ENCODE measurements around the gene ABLIM2.

ABLIM2 gene

DNA sequence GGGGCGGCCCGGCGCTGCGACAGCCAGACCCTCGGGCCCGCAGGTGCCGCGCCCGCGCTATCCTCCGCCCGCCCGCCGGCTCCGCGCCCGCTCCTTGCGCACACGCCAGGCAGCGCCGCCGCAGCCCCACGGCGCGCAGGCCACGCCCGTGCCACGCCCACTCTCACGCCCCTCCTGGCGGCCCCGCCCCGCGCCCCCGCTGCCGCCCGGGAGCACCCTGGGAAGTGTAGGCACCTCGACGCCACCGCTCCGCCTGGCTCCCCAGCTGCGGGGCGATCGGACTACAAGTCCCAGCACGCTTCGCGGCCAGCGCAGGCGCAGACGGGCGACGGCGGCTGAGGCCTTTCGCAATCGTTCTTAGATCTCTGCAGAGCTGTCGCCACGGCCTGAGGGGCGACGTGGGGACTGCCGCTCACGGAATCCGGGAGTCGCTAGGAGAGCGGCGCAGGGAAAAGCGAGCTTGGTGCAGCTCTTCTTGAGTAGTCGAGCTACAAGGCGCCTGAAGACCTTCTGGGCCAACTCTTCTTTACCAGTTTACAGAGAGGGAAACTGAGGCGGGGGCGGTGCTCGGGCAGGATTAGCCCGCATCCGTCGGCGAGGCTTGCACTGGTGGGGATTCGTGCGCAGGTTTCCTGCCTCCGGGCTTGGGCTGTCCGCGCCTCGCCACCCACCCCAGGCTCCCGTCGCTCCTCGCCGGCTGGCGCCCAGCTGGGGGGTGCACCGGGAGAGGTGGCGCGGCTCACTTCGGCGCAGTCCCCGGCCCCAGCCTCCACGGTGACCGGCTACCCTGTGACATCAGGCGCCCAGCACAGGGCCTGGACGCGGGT is at the start of gene ABLIM2:
Gene ABLIM2 (minus strand): TSS at position 104 of the 827 bp plus-strand sequence. CDS start 124 bp downstream, outside the sequence.
- in situ Hi-C loops (cut with MboI; ENCODE audit: low sequenced_read_pairs) = no loop called here

DNA sequence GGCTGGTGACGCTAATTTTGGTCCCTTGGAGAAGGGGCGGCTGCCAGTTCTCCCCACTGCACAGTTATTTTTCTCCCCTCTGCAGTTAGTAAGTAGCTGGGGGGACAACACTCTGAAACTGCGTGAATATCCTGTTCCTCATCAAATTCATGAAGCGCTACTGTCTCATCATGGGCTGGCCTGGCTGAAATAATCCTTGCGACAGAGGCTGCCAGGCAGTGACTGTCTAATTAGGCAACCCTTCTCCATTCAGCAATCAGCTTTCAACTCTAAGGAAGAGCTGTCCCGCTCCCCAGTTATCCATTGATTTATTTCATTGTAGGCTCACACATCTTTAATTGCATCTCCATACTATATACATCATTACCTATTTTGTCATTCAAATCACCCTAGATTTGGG is 48.7 kb upstream of the ABLIM2 start:
- in situ Hi-C loops (cut with MboI; ENCODE audit: low sequenced_read_pairs) = no loop called here

GRCh38 chr4:8205749-8206611 is 47.4 kb upstream of the ABLIM2 start:
- in situ Hi-C loops (cut with MboI; ENCODE audit: low sequenced_read_pairs) = no loop called here

GRCh38 chr4:8205241-8205707 is 46.7 kb upstream of the ABLIM2 start:
- in situ Hi-C loops (cut with MboI; ENCODE audit: low sequenced_read_pairs) = no loop called here

DNA sequence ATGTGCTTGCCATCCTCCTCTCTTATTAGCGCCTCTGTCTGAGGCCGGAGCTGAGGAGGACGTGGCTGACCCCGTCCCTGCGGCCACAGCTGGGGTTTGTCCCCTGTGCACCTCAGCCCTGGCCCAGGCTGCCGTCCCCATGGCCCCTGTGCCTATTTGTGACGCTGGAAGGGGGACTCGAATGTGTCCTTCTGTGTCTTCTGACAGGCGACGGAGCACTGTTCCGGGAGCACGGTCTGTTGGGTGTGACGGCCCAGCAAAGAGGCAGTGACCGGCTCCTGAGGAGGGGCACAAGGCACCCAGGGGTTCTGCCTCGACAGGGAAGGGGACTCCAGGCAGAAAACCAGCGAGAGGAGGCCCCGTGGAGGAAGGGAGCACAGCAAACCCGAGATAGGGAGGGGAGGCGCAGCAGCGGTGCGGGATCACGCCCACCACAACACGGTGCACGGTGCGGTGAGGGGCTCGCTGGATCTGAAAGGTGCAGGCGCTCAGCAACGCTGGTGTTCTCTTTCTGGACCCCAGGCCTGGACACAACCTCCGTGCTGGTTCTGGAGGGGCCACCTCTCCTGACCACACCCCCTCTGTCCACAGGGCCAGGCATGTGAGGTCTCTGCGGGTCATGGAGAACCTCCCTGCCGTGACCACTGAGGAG is 46.1 kb upstream of the ABLIM2 start:
- in situ Hi-C loops (cut with MboI; ENCODE audit: low sequenced_read_pairs) = no loop called here

DNA sequence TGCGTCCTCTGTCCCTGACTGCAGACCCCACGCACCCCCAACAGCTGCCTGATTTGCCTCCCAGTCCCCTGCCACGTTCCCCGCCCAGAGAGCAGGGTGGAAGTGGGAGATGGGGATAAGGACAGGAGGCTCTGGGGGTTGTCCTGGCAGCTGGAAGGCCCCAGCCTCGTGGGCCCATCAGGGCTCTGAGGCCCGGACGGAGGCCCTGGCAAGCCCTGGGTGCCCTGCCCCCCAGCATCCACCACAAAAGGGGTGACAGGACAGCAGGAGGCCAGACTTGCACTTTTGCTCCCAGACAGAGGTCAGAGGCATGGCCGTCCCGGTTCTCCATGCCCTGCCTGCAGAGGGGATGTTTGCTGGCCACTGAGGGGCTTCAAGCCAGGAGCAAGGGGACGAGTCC is 45.2 kb upstream of the ABLIM2 start:
- in situ Hi-C loops (cut with MboI; ENCODE audit: low sequenced_read_pairs) = no loop called here

GRCh38 chr4:8203052-8203401 is 44.4 kb upstream of the ABLIM2 start:
- in situ Hi-C loops (cut with MboI; ENCODE audit: low sequenced_read_pairs) = no loop called here

DNA sequence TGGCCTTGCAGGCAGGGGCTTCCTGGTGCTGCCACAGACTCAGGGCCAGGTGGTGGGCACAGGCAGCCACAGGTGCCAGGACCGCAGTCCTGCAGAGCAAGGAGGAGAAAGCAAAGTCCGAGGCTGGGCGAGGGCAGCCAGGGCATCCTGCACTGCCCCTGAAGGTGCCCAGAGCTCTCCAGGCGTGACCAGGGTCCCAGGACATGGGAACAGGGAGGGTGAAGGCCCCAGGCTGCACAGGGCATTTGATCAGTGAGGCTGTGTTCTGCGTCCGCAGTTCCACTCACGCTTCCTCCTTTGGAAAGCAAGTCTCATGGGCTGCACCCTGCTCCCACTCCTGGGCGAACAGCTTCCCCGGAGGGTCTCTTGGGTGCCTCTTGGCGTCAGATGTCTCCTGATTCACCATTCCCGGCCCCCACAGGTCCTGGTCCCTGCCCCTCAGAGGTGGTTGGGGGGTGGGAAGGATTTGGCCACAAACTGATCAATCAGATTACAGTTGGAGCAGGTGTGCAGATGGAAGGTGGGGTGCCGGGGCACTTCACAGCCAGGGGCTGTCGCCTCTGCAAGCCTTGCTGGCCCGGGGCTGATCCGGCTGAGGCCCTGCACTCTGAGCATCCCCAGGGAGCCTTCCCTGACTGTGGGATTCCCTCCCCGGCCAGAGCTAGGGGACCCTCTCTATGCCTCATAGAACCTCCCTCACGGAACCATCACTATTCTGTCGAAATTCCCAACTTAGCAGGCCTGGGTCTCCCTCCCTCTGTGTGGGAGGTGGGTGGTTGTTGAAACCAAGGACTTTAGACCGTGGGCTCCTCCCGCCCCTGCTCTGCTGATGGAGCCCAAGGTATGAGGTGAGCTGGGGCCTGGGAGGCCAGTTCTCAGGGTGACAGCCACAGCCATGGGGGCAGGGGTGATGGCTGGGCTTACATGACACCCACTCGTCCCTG is 43.8 kb upstream of the ABLIM2 start:
- in situ Hi-C loops (cut with MboI; ENCODE audit: low sequenced_read_pairs) = no loop called here

- in situ Hi-C loops (cut with MboI; ENCODE audit: low sequenced_read_pairs) = no loop called here
Observed at GRCh38 chr4:8201321-8201781, 42.7 kb upstream of the ABLIM2 start.

GRCh38 chr4:8200302-8200975 is 41.8 kb upstream of the ABLIM2 start:
- in situ Hi-C loops (cut with MboI; ENCODE audit: low sequenced_read_pairs) = no loop called here

DNA sequence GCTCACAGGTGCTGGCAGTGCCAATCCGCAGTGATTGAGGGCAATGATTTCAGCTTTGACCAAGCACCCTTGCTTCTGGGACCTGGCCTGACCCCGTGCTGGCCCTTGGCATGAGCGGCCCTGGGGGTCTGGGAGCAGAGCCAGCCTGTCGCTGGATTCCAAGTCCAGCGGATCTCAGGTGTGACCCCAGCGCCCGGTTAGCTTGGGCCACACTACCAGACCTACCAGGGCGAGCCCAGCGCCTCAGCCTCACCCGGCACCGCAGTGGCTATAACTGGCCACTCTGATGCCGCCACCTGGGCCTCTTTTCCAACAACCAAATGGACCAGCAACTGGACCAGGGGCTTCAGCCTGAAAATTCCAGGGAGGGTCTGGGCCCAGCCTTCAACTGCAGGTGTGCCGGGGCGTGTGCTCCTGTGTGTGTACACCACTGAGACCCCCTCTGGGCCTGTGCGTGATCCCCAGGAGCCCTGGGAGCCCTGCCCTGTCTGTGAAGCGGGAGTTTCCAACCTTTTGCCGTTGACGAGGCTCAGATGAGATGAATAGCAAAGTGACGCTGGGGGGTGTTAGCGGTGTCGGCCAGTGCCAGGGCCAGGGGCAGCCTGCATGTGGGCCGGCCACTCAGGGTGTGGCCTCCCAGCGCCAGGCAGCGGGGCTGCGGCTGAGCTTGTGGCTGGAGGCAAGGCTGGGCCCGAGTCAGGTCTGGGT is 41.1 kb upstream of the ABLIM2 start:
- in situ Hi-C loops (cut with MboI; ENCODE audit: low sequenced_read_pairs) = no loop called here

- in situ Hi-C loops (cut with MboI; ENCODE audit: low sequenced_read_pairs) = no loop called here
Observed at GRCh38 chr4:8198906-8199593, 40.4 kb upstream of the ABLIM2 start, which contains the start of gene SH3TC1. Gene SH3TC1, plus strand, starts transcription at chr4:8199290. Its CDS starts 5,905 bp downstream, at chr4:8205195.

DNA sequence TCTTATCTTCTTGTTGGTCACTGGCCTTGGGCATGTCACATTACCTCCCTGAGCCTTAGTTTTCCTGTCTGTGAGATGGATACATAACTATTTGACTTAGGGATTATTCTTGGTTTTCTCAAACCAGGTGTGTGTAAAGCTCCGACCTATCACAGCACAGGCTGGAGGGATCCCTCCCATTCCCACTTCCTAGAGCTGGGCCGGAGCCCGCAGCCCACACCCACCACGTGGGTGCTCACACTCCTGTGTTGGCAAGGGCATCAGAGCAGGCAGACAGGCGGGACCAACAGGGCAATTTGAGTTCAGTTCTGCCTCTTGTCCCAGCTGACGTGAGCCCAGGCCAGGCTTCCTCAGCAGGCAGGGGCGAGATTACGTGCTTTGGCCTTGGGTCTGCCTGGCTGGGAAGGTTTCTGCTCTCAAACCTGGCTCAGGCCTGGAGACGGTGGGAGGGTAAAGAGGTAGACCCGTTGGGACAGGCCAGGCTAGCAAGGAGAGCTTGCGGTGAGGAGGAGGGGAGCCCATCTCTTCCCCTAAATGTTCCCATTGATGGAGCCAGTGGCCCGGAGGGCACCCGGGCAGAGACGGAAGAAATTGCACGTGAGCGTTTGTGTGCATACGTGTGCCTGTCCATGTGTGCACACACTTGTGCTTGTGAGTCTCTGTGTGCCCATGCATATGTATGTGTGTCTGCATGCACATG is 39.7 kb upstream of the ABLIM2 start:
- in situ Hi-C loops (cut with MboI; ENCODE audit: low sequenced_read_pairs) = no loop called here

GRCh38 chr4:8197521-8197920 is 38.9 kb upstream of the ABLIM2 start:
- in situ Hi-C loops (cut with MboI; ENCODE audit: low sequenced_read_pairs) = no loop called here

GRCh38 chr4:8195841-8196458 is 37.3 kb upstream of the ABLIM2 start:
- in situ Hi-C loops (cut with MboI; ENCODE audit: low sequenced_read_pairs) = no loop called here

- in situ Hi-C loops (cut with MboI; ENCODE audit: low sequenced_read_pairs) = no loop called here
Observed at GRCh38 chr4:8195431-8195830, 36.8 kb upstream of the ABLIM2 start.

Measured in HL-60/S4 treated with phorbol 12-myristate 13-acetate at 8.2 ng/mL for 4 days and 3 days (cell line).